Omental fat pad (tissue), 4 donors: Measurements from ENCODE around the gene GALNT5. TPM values are rescaled to one million over a fixed set of nuclear protein-coding genes. Genes with fewer than 3 reads are reported as not detected.

Experiments used
- ATAC-seq: fragments of 150-250 bp; one replicate; pipeline ENCODE4 v1.9.1; 2016; ENCODE audit warnings: mild to moderate bottlenecking, moderate library complexity; ENCODE audit not compliant: low FRiP score
- DNase-seq: peaks from one replicate; pipeline ENCODE4 v3.0.0-alpha.2; 2019; ENCODE audit warnings: low spot score
- CTCF ChIP-seq, 3 donors: fragments of 450-650 bp; IDR thresholded peaks; one replicate each; pipeline ENCODE4 v1.5.1; 2016 to 2017; ENCODE audit warnings: antibody characterized with exemption in 3 of 3, mild to moderate bottlenecking in 3 of 3, moderate library complexity in 2 of 3
- total RNA-seq, 4 donors: library from RNA; depleted of rRNA; stranded (reverse); fragments of >200 nt; gene quantifications; one replicate each; pipeline ENCODE4 v1.1.0, GENCODE V29; 2016

Gene GALNT5
- total RNA-seq, 4 donors from 2014 or later: 0.06 to 0.16 (median 0.09) TPM; not detected in 1

GRCh38 chr2:157362627-157363026, 105.1 kb downstream of the GALNT5 start:
- DNase-seq: no peak
- TF ChIP-seq CTCF (IDR thresholded peaks at IDR 0.05): no peak
- ATAC-seq: no peak

- TF ChIP-seq CTCF (IDR thresholded peaks at IDR 0.05): no peak
- ATAC-seq (no peak), DNase-seq (no peak)
Measured at GRCh38 chr2:157363612-157364101, 106.2 kb downstream of the GALNT5 start.

Other genes starting within 250 kb of the GALNT5 start
- gene ERMN, start 68.1 kb downstream of the GALNT5 start, total RNA-seq: 1 to 10 TPM in 3 of 4 donors, under 1 TPM in 1; 0.50 to 1.8 (median 1.4) TPM
- 10 to 100 TPM; 13.4 to 26.1 (median 17.5) TPM for gene CYTIP, start 186.4 kb downstream of the GALNT5 start, total RNA-seq